Measurements from ENCODE around the gene TRAF2.
A peak's percentile ranks its signal among the peaks of the same experiment; 100 is the strongest.

TRAF2 gene

GRCh38 chr9:136973618-136974617 is 87.6 kb downstream of the TRAF2 start:
- TF ChIP-seq CTCF (IDR thresholded peaks at IDR 0.05; ENCODE audit: low read depth, low read length, missing control alignments) = no peak
- Histone ChIP-seq H3K36me3 (replicated peaks) (no peaks in the 10 kb centered on the region), H3K27me3 (replicated peaks) (no peaks in the 10 kb centered on the region), H3K27ac (no peak overlapping the region), H3K4me3 (ENCODE audit: low read depth, low read length) (no peak overlapping the region)
- DNase-seq = no peak
- in situ Hi-C loops (cut with HindIII; ENCODE audit: low pct_ligation_motif_present, low sequenced_read_pairs) = no loop called here

GRCh38 chr9:136974817-136975535 is 88.7 kb downstream of the TRAF2 start:
- Histone ChIP-seq H3K36me3 (replicated peaks) (no peaks in the 10 kb centered on the region), H3K27ac (no peak overlapping the region), H3K4me3 (ENCODE audit: low read depth, low read length) (no peak overlapping the region), H3K27me3 (replicated peaks) (no peaks in the 10 kb centered on the region)
- DNase-seq = no peak
- no peak for TF ChIP-seq CTCF (IDR thresholded peaks at IDR 0.05; ENCODE audit: low read depth, low read length, missing control alignments)
- in situ Hi-C loops (cut with HindIII; ENCODE audit: low pct_ligation_motif_present, low sequenced_read_pairs) = no loop called here

GRCh38 chr9:136975644-136976043 is 89.3 kb downstream of the TRAF2 start:
- in situ Hi-C loops (cut with HindIII; ENCODE audit: low pct_ligation_motif_present, low sequenced_read_pairs) = no loop called here
- Histone ChIP-seq H3K27ac (no peak overlapping the region), H3K36me3 (replicated peaks) (no peaks in the 10 kb centered on the region), H3K4me3 (ENCODE audit: low read depth, low read length) (no peak overlapping the region), H3K27me3 (replicated peaks) (no peaks in the 10 kb centered on the region)
- TF ChIP-seq CTCF (IDR thresholded peaks at IDR 0.05; ENCODE audit: low read depth, low read length, missing control alignments) = peak; percentile 42
- no peak for DNase-seq

All from brain microvascular endothelial cell (primary cell).